Activated naive CD4-positive, alpha-beta T cell treated with Interleukin-2 at 50 U/mL for 16 hours (primary cell): Measurements from ENCODE around the gene GTF2H3.
A peak's percentile ranks its signal among the peaks of the same experiment; 100 is the strongest.
"Not testable (repeated sequence)": the region's sequence is repeated elsewhere in the genome, so short reads cannot be mapped to it uniquely, and the experiment has no call there.

Experiments
- DNase-seq: peaks from one replicate; pipeline ENCODE4 v3.0.0-alpha.2; 2020

Gene GTF2H3

GRCh38 chr12:123633379-123634141, at the start of gene GTF2H3, which contains the start of gene EIF2B1:
GTF2H3 (plus strand) TSS chr12:123633829; CDS start chr12:123633860, 31 bp downstream.
EIF2B1 (minus strand) TSS chr12:123633686; CDS start chr12:123633557, 129 bp downstream.
- peak; percentile 98 for DNase-seq

DNA sequence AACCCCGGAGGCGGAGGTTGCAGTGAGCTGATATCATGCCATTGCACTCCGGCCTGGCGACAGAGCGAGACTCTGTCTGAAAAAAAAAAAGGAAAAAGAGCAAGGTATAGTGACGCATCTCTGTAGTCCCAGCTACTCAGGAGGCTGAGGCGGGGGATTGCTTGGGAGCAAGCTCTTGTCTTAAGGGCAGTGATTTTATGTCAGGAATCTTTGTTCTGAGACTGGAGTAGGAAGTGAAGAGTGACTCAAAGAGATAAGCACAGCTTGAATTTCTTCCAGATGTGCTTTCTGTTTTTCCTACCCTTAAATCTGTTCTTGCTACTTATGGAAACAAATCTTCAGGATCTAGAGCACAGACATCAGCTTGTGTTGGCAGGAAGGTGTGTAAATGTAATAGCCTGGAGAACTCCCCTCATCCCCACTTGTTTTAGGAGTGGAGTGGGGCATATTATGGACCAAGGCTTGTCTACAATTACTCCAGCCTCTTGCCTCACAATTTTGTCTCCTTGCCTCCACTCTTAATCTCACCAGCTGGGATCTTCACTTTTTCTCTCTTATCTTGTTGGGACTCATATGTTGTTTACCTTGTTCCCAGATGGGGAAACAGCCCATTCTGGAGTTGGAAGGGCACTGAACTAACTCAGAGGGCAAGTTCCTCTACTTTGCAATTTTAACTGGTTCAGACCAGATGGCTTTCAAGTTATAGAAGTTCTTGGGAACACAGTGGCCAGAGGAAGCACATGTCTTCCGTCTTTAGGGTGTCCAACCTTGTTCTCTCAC, 41.7 kb upstream of the GTF2H3 start:
- DNase-seq, result no peak

GRCh38 chr12:123595729-123596128, 37.9 kb upstream of the GTF2H3 start:
- no peak for DNase-seq

GRCh38 chr12:123597100-123597499, 36.5 kb upstream of the GTF2H3 start:
- no peak for DNase-seq

DNA sequence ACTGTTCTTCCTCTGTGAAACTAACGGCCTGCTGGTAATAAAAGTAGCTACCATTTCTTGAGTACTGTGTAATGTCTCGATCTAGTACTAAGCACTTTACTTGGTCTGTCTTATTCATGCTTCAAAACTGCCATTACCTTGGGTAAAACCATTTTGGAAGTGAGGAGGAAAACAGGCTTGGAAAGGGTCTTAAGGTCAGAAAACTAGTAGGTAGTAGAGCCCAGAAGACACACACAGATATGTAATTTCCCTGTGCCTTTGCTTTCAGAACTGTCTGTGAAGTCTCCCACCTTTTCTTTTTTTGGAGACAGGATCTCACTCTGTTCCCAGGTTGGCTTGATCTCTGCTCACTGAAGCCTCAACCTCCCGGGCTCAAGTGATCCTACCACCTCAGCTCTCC, 35.1 kb upstream of the GTF2H3 start:
- DNase-seq, result no peak

GRCh38 chr12:123599310-123599709, 34.3 kb upstream of the GTF2H3 start:
- no peak for DNase-seq

- DNase-seq, result no peak
Measured at GRCh38 chr12:123599721-123600120, 33.9 kb upstream of the GTF2H3 start.

- peak; percentile 86 for DNase-seq
Measured at GRCh38 chr12:123601602-123602489, 31.8 kb upstream of the GTF2H3 start, which contains the start of gene DDX55. DDX55 (plus strand) TSS chr12:123602099; CDS start chr12:123602149, 50 bp downstream.

DNA sequence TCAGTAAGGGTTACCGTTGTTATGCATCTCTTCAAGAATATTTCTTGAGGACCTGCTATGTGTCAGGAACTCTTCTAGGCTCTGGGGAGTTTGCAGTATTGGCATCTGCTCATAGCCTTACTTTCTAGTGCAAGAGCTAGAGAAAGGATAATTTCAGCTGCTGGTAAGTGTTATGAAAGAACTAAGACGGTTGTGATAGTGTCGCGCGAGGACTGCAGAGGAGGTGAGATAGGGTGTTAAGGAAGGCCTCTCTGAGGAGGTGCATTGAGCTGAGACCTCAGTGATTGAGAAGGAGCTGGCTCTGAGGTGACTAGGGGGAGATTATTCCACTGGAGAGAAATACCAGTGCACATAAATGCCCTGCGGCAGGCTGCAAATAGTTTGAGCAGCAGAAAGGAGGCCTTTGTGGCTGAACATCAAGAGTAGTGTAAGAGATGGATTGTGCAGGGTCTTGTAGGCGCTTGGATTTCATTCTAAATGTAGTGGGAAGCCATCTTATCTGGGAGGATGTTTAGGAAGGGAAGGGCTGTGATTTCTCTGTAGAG, 30.9 kb upstream of the GTF2H3 start:
- peak; percentile 11 for DNase-seq

GRCh38 chr12:123603495-123603894, 30.1 kb upstream of the GTF2H3 start:
- not testable (repeated sequence) for DNase-seq

DNA sequence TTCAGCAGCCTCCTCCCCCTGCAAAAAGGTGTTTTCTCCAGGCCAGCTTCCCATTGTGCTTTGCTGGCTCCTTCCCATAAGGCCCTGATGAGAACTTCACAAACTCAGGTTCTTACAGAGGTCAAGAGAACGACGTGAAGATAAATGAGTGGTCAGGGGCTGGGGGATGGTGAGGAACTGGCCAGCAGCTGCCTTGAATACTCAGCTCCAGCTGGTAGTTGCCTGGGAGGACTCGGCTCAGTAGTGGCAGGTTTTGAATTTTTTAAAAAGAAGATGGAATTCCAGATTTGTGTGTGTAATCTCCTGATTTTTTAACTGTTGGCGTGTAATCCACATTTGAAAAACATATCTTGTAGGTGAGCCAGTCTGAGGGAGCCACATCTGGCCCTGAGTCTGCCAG, 25.9 kb upstream of the GTF2H3 start:
- no peak for DNase-seq

GRCh38 chr12:123608182-123608581, 25.4 kb upstream of the GTF2H3 start:
- no peak for DNase-seq

GRCh38 chr12:123614110-123614509, 19.5 kb upstream of the GTF2H3 start:
- DNase-seq, result no peak

DNA sequence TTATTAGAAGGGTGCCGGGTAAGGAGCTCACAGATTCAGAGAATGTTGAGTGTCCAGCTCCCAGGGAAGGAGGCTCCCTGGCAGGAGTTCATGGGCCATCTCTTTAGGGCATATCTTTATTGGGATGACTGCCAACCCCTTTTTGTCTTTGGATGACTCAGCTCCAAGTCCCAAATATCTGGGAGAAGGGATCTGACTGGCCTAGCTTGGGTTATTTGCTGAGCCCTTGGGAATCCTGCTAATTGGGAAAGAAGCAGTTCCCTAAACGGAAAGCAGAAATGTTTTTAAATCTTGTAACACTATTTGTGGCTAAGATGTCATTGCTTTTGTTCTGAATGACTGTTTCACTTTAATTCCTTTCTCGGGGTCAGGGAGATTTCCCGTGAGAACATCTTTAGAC, 19.1 kb upstream of the GTF2H3 start:
- no peak for DNase-seq

DNA sequence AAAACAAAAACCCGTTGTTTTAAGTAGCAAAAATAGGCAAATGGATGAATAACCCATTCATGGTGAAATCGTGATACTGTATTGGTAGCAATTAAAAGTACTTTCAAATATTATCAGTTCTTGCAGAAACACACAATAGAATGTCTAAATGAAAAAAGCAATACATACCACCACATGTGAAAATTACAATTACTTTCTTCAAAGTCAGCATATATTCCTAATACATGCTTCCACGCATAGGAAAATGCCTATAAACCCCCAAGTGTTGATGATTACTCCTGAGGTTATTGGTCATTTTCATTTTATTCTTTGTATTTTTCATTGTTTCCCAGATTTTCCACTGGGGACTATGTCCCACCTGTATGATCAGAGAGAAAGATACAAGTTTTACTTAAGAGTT, 16.5 kb upstream of the GTF2H3 start:
- no peak for DNase-seq

DNA sequence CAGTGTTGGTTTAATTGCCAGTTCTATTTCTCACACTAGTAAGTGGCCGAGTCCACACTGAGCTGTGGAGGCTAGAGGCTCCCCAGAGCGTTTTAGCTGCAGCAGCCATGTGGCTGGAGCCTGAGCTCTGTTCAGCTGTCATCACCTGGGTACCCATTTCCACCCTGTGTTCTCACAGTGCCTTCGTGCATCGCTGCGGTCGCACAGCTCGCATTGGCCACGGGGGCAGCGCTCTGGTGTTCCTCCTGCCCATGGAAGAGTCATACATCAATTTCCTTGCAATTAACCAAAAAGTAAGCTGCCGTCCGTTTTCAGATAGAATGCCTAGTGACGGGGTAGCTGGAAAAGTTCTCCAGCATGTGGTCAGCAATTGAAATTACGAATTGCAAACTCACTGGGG, 16.0 kb upstream of the GTF2H3 start:
- DNase-seq, result no peak

- no peak for DNase-seq
Measured at GRCh38 chr12:123621101-123621500, 12.5 kb upstream of the GTF2H3 start.

- no peak for DNase-seq
Measured at GRCh38 chr12:123621619-123622530, 11.8 kb upstream of the GTF2H3 start.

DNA sequence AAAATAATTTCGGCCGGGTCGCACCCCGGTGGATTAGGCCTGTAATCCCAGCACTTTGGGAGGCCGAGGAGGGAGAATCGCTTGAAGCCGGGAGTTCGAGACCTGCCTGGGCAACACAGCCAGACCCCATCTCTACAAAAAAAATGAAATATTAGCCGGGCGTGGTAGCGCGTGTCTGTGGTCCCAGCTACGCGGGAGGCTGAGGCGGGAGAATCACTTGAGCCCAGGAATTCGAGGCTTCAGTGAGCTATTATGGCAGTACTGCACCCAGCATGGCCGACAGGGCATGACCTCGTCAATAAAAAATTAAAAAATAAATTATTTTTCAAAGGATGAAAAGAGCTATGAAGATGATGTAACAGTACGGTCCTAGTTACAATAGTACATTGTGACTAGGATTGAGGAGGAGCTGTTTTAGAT, 523 bp downstream of the GTF2H3 start:
- no peak for DNase-seq

GRCh38 chr12:123643911-123644310, 10.3 kb downstream of the GTF2H3 start:
- no peak for DNase-seq

DNA sequence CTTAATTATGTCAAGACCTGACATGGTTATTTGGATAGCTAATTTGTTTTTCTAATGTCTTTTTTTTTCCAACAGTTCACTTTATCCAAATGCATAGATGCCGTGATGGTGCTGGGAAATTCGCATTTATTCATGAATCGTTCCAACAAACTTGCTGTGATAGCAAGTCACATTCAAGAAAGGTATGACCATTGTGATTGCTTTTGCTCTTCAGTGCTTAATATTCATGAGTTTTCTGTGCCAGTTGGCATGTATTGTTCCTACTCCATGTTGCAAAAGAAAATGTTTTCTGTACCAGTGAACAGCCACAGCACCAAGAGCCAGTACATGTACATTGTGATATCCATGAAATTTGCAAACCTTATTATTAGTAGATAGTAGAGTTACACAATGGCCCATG, 11.8 kb downstream of the GTF2H3 start:
- DNase-seq, result no peak

GRCh38 chr12:123645878-123646277, 12.2 kb downstream of the GTF2H3 start:
- no peak for DNase-seq
